Measurements from ENCODE around the gene KCTD20.

The KCTD20 gene

GRCh38 chr6:36488221-36488620, 45.4 kb downstream of the KCTD20 start:
- no peaks in the 10 kb centered on the region for H3F3A ChIP-seq (ENCODE audit: insufficient read depth, low read length)

DNA sequence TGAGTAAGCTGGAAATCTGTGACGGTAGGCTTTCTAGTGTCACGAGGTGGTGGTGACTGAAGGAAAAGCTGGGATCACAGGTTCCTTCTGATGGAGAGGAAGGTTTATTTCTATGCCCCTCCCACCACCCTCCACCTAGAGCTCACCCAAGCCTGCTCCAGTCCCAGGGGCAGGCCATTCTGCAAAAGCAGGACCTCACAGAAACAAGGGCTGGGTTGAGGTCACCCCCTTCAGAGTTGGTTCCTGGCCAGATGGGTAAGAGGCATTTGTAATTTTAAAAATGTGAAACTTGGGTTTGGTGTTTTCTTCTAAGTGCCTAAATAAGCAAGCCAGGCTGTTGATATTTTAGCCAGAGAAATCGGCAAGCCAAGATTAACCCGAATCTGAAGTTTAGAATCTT, 46.6 kb downstream of the KCTD20 start:
- Histone ChIP-seq H3K79me2 (ENCODE audit: low read length) (no peaks in the 10 kb centered on the region), H3K9ac (ENCODE audit: low read length) (no peak overlapping the region), H3K4me2 (ENCODE audit: low read depth, low read length) (no peak overlapping the region), H3F3A (ENCODE audit: insufficient read depth, low read length) (no peaks in the 10 kb centered on the region), H3K27me3 (replicated peaks; ENCODE audit: insufficient read depth, low read length) (no peaks in the 10 kb centered on the region), H4K20me1 (ENCODE audit: insufficient read depth, low read length) (no peaks in the 10 kb centered on the region), H3K9me3 (replicated peaks; ENCODE audit: insufficient read depth, low read length) (no peaks in the 10 kb centered on the region), H3K9me2 (replicated peaks; ENCODE audit: insufficient read depth, low read length) (no peaks in the 10 kb centered on the region), H3K27ac (ENCODE audit: low read length) (no peak overlapping the region), H3K4me3 (ENCODE audit: low read length) (no peak overlapping the region), H3K4me1 (ENCODE audit: low read length) (no peaks in the 10 kb centered on the region), H3K36me3 (replicated peaks; ENCODE audit: insufficient read depth, low read length) (no peaks in the 10 kb centered on the region), H2AFZ (ENCODE audit: low read length) (no peak overlapping the region)
- DNase-seq = no peak
- TF ChIP-seq EZH2 (optimal IDR thresholded peaks at IDR 0.05; ENCODE audit: low read depth, low read length) (no peak), EZH2phosphoT487 (IDR thresholded peaks at IDR 0.05; ENCODE audit: low read length) (no peak)
- TF ChIP-seq, protein P1, sequence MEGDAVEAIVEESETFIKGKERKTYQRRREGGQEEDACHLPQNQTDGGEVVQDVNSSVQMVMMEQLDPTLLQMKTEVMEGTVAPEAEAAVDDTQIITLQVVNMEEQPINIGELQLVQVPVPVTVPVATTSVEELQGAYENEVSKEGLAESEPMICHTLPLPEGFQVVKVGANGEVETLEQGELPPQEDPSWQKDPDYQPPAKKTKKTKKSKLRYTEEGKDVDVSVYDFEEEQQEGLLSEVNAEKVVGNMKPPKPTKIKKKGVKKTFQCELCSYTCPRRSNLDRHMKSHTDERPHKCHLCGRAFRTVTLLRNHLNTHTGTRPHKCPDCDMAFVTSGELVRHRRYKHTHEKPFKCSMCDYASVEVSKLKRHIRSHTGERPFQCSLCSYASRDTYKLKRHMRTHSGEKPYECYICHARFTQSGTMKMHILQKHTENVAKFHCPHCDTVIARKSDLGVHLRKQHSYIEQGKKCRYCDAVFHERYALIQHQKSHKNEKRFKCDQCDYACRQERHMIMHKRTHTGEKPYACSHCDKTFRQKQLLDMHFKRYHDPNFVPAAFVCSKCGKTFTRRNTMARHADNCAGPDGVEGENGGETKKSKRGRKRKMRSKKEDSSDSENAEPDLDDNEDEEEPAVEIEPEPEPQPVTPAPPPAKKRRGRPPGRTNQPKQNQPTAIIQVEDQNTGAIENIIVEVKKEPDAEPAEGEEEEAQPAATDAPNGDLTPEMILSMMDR (IDR thresholded peaks at IDR 0.05; ENCODE audit: low read length) = no peak

More at GRCh38 chr6:36488221-36488620, 45.4 kb downstream of the KCTD20 start:
- Histone ChIP-seq H3K9me2 (replicated peaks; ENCODE audit: insufficient read depth, low read length) (no peaks in the 10 kb centered on the region), H3K27me3 (replicated peaks; ENCODE audit: insufficient read depth, low read length) (no peaks in the 10 kb centered on the region), H3K27ac (ENCODE audit: low read length) (no peak overlapping the region), H3K4me1 (ENCODE audit: low read length) (no peaks in the 10 kb centered on the region), H3K36me3 (replicated peaks; ENCODE audit: insufficient read depth, low read length) (no peaks in the 10 kb centered on the region), H4K20me1 (ENCODE audit: insufficient read depth, low read length) (no peaks in the 10 kb centered on the region), H3K9me3 (replicated peaks; ENCODE audit: insufficient read depth, low read length) (no peaks in the 10 kb centered on the region), H3K4me3 (ENCODE audit: low read length) (no peak overlapping the region), H3K79me2 (ENCODE audit: low read length) (no peaks in the 10 kb centered on the region), H2AFZ (ENCODE audit: low read length) (no peak overlapping the region), H3K9ac (ENCODE audit: low read length) (no peak overlapping the region), H3K4me2 (ENCODE audit: low read depth, low read length) (no peak overlapping the region)
- TF ChIP-seq EZH2phosphoT487 (IDR thresholded peaks at IDR 0.05; ENCODE audit: low read length) (no peak), EZH2 (optimal IDR thresholded peaks at IDR 0.05; ENCODE audit: low read depth, low read length) (no peak)
- TF ChIP-seq, protein P1 (IDR thresholded peaks at IDR 0.05; ENCODE audit: low read length) = no peak
- DNase-seq = no peak

DNA sequence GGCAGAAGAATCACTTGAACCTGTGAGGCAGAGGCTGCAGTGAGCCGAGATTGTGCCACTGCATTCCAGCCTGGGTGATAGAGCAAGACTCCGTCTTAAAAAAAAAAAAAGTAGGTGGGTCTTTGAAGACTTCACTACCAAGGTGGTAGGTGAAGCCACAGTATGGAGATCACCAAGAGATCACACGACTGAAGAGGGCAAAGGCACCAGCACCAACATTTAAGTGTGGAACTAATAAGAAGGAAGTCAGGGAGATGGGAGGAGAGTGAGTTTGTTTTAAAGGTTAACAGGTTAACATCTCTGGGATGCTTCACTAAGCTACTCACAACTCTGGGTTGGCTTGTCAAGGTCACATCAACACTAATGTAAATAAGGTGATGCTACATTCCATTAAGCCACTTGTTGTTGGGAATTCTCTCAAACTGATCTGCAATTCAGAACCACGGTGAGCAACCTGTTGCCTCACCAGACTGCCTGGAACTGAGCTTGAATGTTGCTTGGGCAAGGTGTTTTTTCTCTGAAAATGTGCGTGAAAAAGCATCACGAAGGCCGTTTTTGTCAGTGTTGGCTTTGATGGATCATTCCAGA, 48.7 kb downstream of the KCTD20 start:
- no peak overlapping the region for H3K4me3 ChIP-seq (ENCODE audit: low read length)
- no peaks in the 10 kb centered on the region for H3K27me3 ChIP-seq (replicated peaks; ENCODE audit: insufficient read depth, low read length)
- no peaks in the 10 kb centered on the region for H3K36me3 ChIP-seq (replicated peaks; ENCODE audit: insufficient read depth, low read length)
- H3F3A ChIP-seq (ENCODE audit: insufficient read depth, low read length) = no peaks in the 10 kb centered on the region
- no peaks in the 10 kb centered on the region for H3K79me2 ChIP-seq (ENCODE audit: low read length)
- no peak overlapping the region for H3K27ac ChIP-seq (ENCODE audit: low read length)
- H3K4me1 ChIP-seq (ENCODE audit: low read length) = no peaks in the 10 kb centered on the region
- no peaks in the 10 kb centered on the region for H4K20me1 ChIP-seq (ENCODE audit: insufficient read depth, low read length)
- TF ChIP-seq EZH2 (optimal IDR thresholded peaks at IDR 0.05; ENCODE audit: low read depth, low read length) (no peak), EZH2phosphoT487 (IDR thresholded peaks at IDR 0.05; ENCODE audit: low read length) (no peak)
- TF ChIP-seq, protein P1 (IDR thresholded peaks at IDR 0.05; ENCODE audit: low read length) = no peak
- DNase-seq = no peak
- no peak overlapping the region for H3K4me2 ChIP-seq (ENCODE audit: low read depth, low read length)
- H3K9me3 ChIP-seq (replicated peaks; ENCODE audit: insufficient read depth, low read length) = no peaks in the 10 kb centered on the region
- H3K9me2 ChIP-seq (replicated peaks; ENCODE audit: insufficient read depth, low read length) = no peaks in the 10 kb centered on the region
- H2AFZ ChIP-seq (ENCODE audit: low read length) = no peak overlapping the region
- H3K9ac ChIP-seq (ENCODE audit: low read length) = no peak overlapping the region

All from MM.1S (cell line).